WTC11 (cell line): ENCODE measurements around the gene POLR2E.

ENCODE experiments used
- JAZF1 ChIP-seq: fragments of 250-450 bp; sonication (Bioruptor Pico); IDR thresholded peaks from 2 replicates; pipeline ENCODE4 v1.9.0; 2021; ENCODE audit warnings: moderate library complexity, mild to moderate bottlenecking, inconsistent platforms
- TF ChIP-seq, protein P1 (sequence below): fragments of 200-600 bp; IDR thresholded peaks from 2 replicates; pipeline ENCODE4 v1.8.0; 2022; ENCODE audit warnings: antibody characterized with exemption
- TF ChIP-seq, protein P2 (sequence below): sonication (generic); formaldehyde crosslinking; IDR thresholded peaks from 2 replicates; pipeline ENCODE4 v1.8.1; 2022; ENCODE audit warnings: mild to moderate bottlenecking, missing genetic modification reagents, moderate library complexity, borderline replicate concordance

DNA sequence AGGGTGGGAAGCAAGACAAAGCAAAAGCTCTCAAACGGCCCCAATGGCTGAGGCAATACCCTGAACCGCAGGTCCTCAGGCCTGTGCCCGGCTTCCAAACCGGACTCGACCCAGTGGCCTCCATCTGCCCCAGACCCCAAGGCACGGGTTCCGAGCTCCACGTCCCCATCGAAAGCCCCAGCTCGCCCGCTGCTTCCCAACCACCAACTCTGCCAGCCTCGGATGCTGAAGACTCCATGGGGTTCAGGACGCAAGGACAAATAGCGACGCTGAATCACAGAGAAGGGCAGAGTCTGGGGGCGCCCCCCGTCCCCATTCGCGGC lies 559 bp downstream of the POLR2E start:
- TF ChIP-seq, protein P1, sequence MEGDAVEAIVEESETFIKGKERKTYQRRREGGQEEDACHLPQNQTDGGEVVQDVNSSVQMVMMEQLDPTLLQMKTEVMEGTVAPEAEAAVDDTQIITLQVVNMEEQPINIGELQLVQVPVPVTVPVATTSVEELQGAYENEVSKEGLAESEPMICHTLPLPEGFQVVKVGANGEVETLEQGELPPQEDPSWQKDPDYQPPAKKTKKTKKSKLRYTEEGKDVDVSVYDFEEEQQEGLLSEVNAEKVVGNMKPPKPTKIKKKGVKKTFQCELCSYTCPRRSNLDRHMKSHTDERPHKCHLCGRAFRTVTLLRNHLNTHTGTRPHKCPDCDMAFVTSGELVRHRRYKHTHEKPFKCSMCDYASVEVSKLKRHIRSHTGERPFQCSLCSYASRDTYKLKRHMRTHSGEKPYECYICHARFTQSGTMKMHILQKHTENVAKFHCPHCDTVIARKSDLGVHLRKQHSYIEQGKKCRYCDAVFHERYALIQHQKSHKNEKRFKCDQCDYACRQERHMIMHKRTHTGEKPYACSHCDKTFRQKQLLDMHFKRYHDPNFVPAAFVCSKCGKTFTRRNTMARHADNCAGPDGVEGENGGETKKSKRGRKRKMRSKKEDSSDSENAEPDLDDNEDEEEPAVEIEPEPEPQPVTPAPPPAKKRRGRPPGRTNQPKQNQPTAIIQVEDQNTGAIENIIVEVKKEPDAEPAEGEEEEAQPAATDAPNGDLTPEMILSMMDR, result no peak
- TF ChIP-seq, protein P2, sequence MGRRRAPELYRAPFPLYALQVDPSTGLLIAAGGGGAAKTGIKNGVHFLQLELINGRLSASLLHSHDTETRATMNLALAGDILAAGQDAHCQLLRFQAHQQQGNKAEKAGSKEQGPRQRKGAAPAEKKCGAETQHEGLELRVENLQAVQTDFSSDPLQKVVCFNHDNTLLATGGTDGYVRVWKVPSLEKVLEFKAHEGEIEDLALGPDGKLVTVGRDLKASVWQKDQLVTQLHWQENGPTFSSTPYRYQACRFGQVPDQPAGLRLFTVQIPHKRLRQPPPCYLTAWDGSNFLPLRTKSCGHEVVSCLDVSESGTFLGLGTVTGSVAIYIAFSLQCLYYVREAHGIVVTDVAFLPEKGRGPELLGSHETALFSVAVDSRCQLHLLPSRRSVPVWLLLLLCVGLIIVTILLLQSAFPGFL (CRISPR knock-in tag), result no peak
- no peak for TF ChIP-seq JAZF1 (CRISPR knock-in tag)
